Measurements from ENCODE around the gene ADAP1. TPM values are rescaled to one million over a fixed set of nuclear protein-coding genes. Genes with fewer than 3 reads are reported as not detected.
A peak's percentile ranks its signal among the peaks of the same experiment; 100 is the strongest.

Gene ADAP1
- polyA plus RNA-seq, 3 donors = 49.1 to 117 (median 72.2) TPM

DNA sequence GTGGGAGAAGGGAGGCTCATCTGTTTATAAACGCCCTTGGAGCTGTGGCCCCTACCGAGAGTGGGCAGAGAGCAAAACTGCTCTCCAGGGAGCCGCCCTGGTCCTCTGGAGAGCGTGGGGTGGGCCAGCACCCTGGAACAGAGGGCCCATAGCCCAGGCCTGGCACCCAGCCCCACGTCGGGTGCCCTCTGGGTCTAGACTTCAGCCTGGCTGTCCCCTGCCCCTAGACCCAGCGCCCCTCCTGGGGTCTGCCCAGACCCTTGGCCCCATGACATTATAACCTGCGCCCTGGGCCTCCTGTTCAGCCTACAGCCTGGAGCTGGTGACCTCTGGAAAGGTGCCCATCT, 53.5 kb downstream of the ADAP1 start:
- Histone ChIP-seq H3K9me3 (replicated peaks in 1 of 2; ENCODE audit: control insufficient read depth in 1 of 2, insufficient read depth in 1 of 2, low read length in 2 of 2) (no peaks in the 10 kb centered on the region), H3K79me2 (ENCODE audit: insufficient read depth, low read length) (peaks cover 15% of the 10 kb centered on the region), H2AFZ (ENCODE audit: insufficient read depth, low read depth, low read length, poor library complexity, severe bottlenecking) (no peak overlapping the region), H3K4me1 (ENCODE audit: control insufficient read depth in 1 of 2, insufficient read depth in 2 of 2, low read length in 2 of 2) (peaks cover 9 to 12% of the 10 kb centered on the region in 2 donors), H4K20me1 (ENCODE audit: insufficient read depth, low read length) (peaks cover 96% of the 10 kb centered on the region), H3K27me3 (ENCODE audit: control insufficient read depth in 2 of 2, insufficient read depth in 2 of 2, low read length in 2 of 2) (no peaks in the 10 kb centered on the region), H3K9ac (ENCODE audit: insufficient read depth, low read length, poor library complexity, severe bottlenecking) (no peak overlapping the region), H3K27ac (ENCODE audit: low read depth in 1 of 2, low read length in 2 of 2) (peak overlapping the region; percentile 24 to 26), H3K4me3 (replicated peaks in 1 of 3; ENCODE audit: low read depth in 2 of 3, low read length in 3 of 3) (no peak overlapping the region), H3K36me3 (replicated peaks in 1 of 2; ENCODE audit: control insufficient read depth in 1 of 2, insufficient read depth in 2 of 2, low read length in 2 of 2) (peaks cover 67 to 78% of the 10 kb centered on the region in 2 donors), H3K4me2 (replicated peaks; ENCODE audit: extremely low read depth, low read length, poor library complexity, severe bottlenecking) (no peak overlapping the region)
- DNase-seq = no peak
- H3K27me3 Mint-ChIP-seq (ENCODE audit: low read depth in 3 of 3) = no peaks in the 10 kb centered on the region
- intact Hi-C loops (cut with micrococcal nuclease) = loop anchor here (5.0 to 10.0 kb wide), 2 partner anchors 71 to 164 kb away; no protein-coding TSS in a partner anchor
- peak overlapping the region in 6 of 7 donors; percentile 26 to 85 (median 56) for H3K27ac Mint-ChIP-seq
- H3K9me3 Mint-ChIP-seq = peaks cover 0 to 1% (median 0%) of the 10 kb centered on the region in 7 donors
- TF ChIP-seq, protein P1, sequence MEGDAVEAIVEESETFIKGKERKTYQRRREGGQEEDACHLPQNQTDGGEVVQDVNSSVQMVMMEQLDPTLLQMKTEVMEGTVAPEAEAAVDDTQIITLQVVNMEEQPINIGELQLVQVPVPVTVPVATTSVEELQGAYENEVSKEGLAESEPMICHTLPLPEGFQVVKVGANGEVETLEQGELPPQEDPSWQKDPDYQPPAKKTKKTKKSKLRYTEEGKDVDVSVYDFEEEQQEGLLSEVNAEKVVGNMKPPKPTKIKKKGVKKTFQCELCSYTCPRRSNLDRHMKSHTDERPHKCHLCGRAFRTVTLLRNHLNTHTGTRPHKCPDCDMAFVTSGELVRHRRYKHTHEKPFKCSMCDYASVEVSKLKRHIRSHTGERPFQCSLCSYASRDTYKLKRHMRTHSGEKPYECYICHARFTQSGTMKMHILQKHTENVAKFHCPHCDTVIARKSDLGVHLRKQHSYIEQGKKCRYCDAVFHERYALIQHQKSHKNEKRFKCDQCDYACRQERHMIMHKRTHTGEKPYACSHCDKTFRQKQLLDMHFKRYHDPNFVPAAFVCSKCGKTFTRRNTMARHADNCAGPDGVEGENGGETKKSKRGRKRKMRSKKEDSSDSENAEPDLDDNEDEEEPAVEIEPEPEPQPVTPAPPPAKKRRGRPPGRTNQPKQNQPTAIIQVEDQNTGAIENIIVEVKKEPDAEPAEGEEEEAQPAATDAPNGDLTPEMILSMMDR (IDR thresholded peaks at IDR 0.05) = no peak
- 95% methylated on average over 7 of the region's 8 CpGs for WGBS (ENCODE audit: insufficient coverage)
- no peak overlapping the region for H3K4me3 Mint-ChIP-seq
- H3K4me1 Mint-ChIP-seq = peaks cover 16% of the 10 kb centered on the region
- peaks cover 30 to 67% of the 10 kb centered on the region in 2 donors for H3K36me3 Mint-ChIP-seq

DNA sequence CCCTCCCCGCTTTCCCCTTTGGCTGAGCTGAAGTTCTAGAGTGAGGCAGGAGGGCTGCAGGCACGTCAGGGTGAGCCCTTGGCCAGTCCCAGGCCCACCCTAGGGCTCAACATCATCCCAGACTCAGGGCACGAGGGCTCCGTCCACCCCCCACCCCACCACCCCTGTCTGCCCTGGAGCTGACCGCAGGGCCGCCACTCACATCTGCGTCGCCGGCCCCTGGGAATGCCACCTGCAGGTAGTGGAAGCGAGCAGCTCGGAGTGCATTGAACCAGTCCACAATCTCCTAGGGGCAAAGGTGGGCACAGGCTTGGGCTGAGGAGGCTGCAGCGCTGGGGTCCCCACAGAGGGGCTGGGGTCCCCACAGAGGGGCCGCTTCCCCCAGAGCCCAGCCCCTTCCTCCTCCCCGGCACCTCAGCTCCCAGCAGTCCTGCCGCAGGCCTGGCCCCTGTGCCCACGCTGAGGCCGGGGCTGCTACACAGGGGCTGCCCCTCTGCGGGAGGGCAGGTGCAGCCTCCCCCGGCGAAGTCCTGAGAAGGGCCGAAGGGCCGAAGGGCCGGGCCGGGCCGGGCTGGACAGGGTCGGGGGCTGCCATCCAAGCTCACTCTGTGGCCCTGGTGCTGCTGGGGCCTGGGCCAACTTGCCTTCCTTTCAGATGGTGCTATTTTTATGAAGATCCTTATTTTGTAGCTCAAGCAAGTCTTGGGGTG, 54.0 kb downstream of the ADAP1 start:
- Histone ChIP-seq H3K36me3 (replicated peaks in 1 of 2; ENCODE audit: control insufficient read depth in 1 of 2, insufficient read depth in 2 of 2, low read length in 2 of 2) (peaks cover 72 to 83% of the 10 kb centered on the region in 2 donors), H4K20me1 (ENCODE audit: insufficient read depth, low read length) (peaks cover 99% of the 10 kb centered on the region), H3K4me2 (replicated peaks; ENCODE audit: extremely low read depth, low read length, poor library complexity, severe bottlenecking) (no peak overlapping the region), H3K9me3 (replicated peaks in 1 of 2; ENCODE audit: control insufficient read depth in 1 of 2, insufficient read depth in 1 of 2, low read length in 2 of 2) (no peaks in the 10 kb centered on the region), H3K4me1 (ENCODE audit: control insufficient read depth in 1 of 2, insufficient read depth in 2 of 2, low read length in 2 of 2) (peaks cover 9 to 12% of the 10 kb centered on the region in 2 donors), H3K27ac (ENCODE audit: low read depth in 1 of 2, low read length in 2 of 2) (peak overlapping the region in 1 of 2 donors; percentile 26), H3K4me3 (replicated peaks in 1 of 3; ENCODE audit: low read depth in 2 of 3, low read length in 3 of 3) (no peak overlapping the region), H3K79me2 (ENCODE audit: insufficient read depth, low read length) (peaks cover 15% of the 10 kb centered on the region), H3K9ac (ENCODE audit: insufficient read depth, low read length, poor library complexity, severe bottlenecking) (no peak overlapping the region), H2AFZ (ENCODE audit: insufficient read depth, low read depth, low read length, poor library complexity, severe bottlenecking) (no peak overlapping the region), H3K27me3 (ENCODE audit: control insufficient read depth in 2 of 2, insufficient read depth in 2 of 2, low read length in 2 of 2) (no peaks in the 10 kb centered on the region)
- H3K27me3 Mint-ChIP-seq (ENCODE audit: low read depth in 3 of 3) = no peaks in the 10 kb centered on the region
- peaks cover 0 to 3% (median 0%) of the 10 kb centered on the region in 7 donors for H3K9me3 Mint-ChIP-seq
- H3K4me1 Mint-ChIP-seq = peaks cover 16% of the 10 kb centered on the region
- DNase-seq = no peak
- 90% methylated on average over 24 of the region's 26 CpGs for WGBS (ENCODE audit: insufficient coverage)
- intact Hi-C loops (cut with micrococcal nuclease) = loop anchor here (5.0 to 10.0 kb wide), 2 partner anchors 72 to 164 kb away; no protein-coding TSS in a partner anchor
- TF ChIP-seq, protein P1 (IDR thresholded peaks at IDR 0.05) = no peak
- peak overlapping the region in 3 of 7 donors; percentile 30 to 85 (median 82) for H3K27ac Mint-ChIP-seq
- H3K36me3 Mint-ChIP-seq = peaks cover 36 to 73% of the 10 kb centered on the region in 2 donors
- H3K4me3 Mint-ChIP-seq = no peak overlapping the region
